C4-2B (cell line): ENCODE data around the gene SURF1.

Experiments
- H3K27ac ChIP-seq: fragments of 450-650 bp; 2 replicates; pipeline ENCODE4 v1.5.1; 2017
- ZFX ChIP-seq: fragments of 450-650 bp; IDR thresholded peaks from 2 replicates; pipeline ENCODE4 v1.6.1; 2017
- TF ChIP-seq, protein P1 (sequence below): fragments of 450-650 bp; conservative IDR thresholded peaks from 2 replicates; pipeline ENCODE4 v1.5.1; 2017; ENCODE audit warnings: mild to moderate bottlenecking

Gene SURF1

DNA sequence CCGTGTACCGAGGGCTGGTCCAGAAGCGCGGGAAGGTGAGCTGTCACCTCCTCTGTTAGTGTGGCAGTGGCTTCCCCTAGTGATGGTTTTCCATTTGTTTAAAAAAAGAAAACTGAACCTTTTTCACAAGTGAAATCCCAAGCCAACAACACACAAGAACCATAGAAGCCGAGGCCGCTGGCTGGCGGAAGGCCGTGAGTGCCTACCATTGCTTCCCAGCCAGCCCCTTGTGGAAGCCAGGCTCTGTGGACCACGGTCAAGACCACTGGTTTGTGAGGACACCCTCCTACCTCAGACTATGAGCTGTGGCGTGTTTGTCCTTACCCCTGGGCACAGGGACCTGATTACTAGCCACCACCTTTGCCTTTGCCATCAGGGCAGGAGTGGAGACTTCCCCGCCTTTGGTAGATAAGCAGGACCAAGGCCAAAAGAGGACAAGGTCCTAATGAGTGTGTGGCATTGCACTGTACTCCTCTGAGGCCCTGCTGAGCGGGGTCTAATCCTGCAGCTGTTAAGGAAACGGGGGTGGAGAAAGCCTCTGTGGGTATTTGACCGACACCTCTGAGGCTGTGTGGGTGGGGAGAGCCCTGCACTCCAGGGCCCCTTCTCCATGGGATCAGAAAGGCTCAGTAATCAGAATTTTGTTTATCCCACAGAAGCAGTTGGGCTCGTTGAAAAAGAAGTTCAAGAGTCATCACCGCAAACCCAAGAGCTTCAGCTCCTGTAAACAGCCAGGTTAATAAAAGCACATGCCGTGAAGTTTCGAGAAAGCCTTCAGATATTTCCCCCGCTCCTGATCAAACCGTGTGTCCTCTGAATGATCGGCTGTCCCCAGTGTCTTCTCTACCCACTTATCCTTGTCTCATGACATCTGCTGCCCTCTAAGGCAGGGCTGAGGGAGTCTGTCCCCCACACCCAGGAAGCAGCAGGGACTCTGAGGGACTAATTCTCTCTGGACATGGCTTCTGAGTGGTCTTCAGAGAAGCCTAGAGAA is 4.4 kb upstream of the SURF1 start:
- TF ChIP-seq, protein P1, sequence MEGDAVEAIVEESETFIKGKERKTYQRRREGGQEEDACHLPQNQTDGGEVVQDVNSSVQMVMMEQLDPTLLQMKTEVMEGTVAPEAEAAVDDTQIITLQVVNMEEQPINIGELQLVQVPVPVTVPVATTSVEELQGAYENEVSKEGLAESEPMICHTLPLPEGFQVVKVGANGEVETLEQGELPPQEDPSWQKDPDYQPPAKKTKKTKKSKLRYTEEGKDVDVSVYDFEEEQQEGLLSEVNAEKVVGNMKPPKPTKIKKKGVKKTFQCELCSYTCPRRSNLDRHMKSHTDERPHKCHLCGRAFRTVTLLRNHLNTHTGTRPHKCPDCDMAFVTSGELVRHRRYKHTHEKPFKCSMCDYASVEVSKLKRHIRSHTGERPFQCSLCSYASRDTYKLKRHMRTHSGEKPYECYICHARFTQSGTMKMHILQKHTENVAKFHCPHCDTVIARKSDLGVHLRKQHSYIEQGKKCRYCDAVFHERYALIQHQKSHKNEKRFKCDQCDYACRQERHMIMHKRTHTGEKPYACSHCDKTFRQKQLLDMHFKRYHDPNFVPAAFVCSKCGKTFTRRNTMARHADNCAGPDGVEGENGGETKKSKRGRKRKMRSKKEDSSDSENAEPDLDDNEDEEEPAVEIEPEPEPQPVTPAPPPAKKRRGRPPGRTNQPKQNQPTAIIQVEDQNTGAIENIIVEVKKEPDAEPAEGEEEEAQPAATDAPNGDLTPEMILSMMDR = no peak
- TF ChIP-seq ZFX = no peak
- no peak overlapping the region for H3K27ac ChIP-seq

DNA sequence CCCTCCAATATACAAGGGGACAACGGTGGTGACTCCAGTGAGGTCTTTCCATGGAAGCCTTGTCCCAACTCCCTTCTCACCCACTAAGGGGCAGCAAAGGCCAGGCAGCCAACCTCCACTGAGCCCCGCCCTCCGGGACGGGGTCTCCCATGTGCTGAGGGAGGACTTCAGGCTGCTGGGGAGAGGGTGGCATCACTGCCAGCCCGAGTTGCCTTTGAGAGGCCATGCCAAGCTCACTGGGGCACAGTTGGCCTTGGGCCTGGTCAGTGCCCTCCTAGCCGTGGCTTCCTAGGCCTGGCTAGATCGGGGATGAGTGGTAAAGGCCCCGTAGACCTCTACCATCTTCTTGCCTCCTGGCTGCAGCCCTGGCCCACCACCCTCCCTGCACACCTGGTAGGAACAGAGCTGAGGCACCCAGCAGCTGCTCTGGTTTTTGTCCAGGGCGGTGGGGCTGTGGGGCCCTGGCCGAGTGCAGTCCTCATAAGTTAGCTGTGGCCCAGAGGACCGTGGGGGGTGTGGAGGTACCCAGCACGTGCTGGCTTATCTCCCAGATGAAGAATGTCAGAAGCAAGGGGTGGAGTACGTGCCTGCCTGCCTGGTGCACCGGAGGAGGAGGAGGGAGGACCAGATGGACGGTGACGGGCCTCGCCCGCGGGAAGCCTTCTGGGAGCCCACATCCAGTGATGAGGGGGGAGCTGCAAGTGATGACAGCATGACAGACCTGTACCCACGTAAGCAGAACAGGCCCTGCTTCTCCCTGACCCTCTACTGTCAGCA is 3.3 kb upstream of the SURF1 start:
- H3K27ac ChIP-seq = no peak overlapping the region
- no peak for TF ChIP-seq ZFX
- TF ChIP-seq, protein P1 = no peak

DNA sequence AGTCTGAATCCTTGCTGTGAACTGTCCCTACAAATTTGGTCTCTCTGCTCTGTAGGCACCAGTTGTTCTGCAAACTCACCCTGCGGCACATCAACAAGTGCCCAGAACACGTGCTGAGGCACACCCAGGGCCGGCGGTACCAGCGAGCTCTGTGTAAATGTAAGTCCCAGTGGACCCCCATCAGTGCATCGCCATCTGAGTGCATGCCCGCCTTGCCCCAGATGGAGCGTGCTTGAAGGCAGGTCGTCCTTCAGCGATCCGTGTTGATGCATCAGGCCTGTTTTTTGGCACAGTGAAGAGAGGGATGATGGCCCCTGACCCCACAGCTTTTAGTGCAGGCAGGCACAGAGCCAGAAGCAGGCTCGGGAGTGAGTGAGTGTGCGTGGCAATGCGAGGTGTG is 1.4 kb upstream of the SURF1 start:
- TF ChIP-seq, protein P1 = no peak
- no peak for TF ChIP-seq ZFX
- peak overlapping the region; percentile 81 for H3K27ac ChIP-seq

DNA sequence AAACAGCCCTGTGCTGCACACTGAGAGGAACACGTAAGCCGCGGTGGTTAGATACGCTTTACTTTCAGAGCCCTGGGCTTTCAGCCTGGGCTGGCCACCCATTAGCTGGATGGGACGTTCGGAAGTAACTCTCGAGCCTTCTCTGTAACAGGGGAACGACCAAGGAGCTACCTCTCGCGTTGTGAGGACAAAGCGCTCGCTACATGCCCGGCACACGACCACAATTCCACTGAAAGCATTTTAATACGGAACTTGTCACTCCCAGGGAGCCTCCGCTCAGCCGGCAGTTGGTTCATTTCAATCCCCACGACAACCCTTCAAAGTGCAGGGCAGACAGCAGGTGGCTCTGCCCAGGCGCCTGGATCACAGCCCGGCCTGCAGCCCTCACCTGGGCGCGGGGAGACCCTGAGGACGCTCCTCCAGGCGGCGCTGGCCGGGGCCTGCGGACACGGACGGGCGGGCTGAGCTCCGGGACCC is 368 bp downstream of the SURF1 start:
- peak overlapping the region; percentile 81 for H3K27ac ChIP-seq
- peak; percentile 50; the same call in 1 of the 2 replicates for TF ChIP-seq ZFX
- TF ChIP-seq, protein P1 = no peak

GRCh38 chr9:133354766-133355165 is 1.5 kb downstream of the SURF1 start:
- H3K27ac ChIP-seq = no peak overlapping the region; the same call in 1 of the 2 replicates
- TF ChIP-seq ZFX = no peak
- TF ChIP-seq, protein P1 = no peak

DNA sequence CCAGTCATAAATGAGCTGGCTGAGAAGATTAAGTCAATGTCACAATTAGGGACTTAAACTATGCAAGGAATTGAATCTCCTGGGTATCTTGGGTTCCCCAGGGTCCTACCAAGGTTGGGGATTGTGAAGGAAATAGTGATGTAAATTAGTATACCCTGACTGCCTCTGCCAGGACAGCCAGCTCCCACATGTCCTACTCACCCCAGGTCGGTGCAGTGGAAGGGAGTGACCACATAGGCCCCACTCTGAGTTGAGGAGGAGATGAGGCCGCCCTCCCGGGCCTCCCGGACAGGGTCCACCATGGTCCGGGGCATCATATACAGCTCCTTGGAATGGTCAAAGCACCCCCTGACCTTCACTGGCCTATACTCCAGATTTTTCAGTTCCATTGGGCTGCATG is 2.7 kb downstream of the SURF1 start:
- TF ChIP-seq ZFX = no peak
- TF ChIP-seq, protein P1 = no peak
- H3K27ac ChIP-seq = no peak overlapping the region
